K562 treated with DMSO at 1 percent for 4 hours (cell line): Measurements from ENCODE around the gene ZNG1A. TPM values are rescaled to one million over a fixed set of nuclear protein-coding genes. Genes with fewer than 3 reads are reported as not detected.

Experiments used
- total RNA-seq: library from RNA; unstranded; fragments of 300-600 nt; gene quantifications from 2 replicates; pipeline ENCODE4 v1.2.3, GENCODE V29; 2022; ENCODE audit not compliant: insufficient read depth

ZNG1A gene
- total RNA-seq, result 6.4 and 9.7 TPM in 2 replicates

GRCh38 chr9:178970-179383 is at the start of gene ZNG1A:
TSS of gene ZNG1A (minus strand) at chr9:179056. CDS start at chr9:178969, 87 bp downstream.

GRCh38 chr9:214648-215493 is 36.0 kb upstream of the ZNG1A start, which contains the start of gene DOCK8:
TSS of gene DOCK8 (plus strand) at chr9:214865. CDS start at chr9:214977, 112 bp downstream.

GRCh38 chr9:117995-118467 is 60.8 kb downstream of the ZNG1A start, which contains the start of gene FOXD4:
TSS of gene FOXD4 (minus strand) at chr9:118417. CDS start at chr9:118119, 298 bp downstream.

Other genes starting within 250 kb of the ZNG1A start
- gene WASHC1, start 149.6 kb downstream of the ZNG1A start, total RNA-seq, result 8.0 and 8.5 TPM in 2 replicates
- 2.0 and 2.5 TPM in 2 replicates for gene FOXD4, start 60.6 kb downstream of the ZNG1A start, total RNA-seq
- 41.3 and 42.7 TPM in 2 replicates for gene DOCK8, start 35.8 kb upstream of the ZNG1A start, total RNA-seq